ENCODE data around the gene SYTL2. TPM values are rescaled to one million over a fixed set of nuclear protein-coding genes. Genes with fewer than 3 reads are reported as not detected.

The SYTL2 gene
- total RNA-seq, 4 donors from 2014 or later: 11.6 to 18.6 (median 14.5) TPM

GRCh38 chr11:85811624-85812023 lies 683 bp upstream of the SYTL2 start:
- no peaks in the 10 kb centered on the region for H3K9me3 ChIP-seq

GRCh38 chr11:85810521-85810870 lies 445 bp downstream of the SYTL2 start:
- Histone ChIP-seq H3K36me3 (no peaks in the 10 kb centered on the region), H3K27ac (no peak overlapping the region), H3K4me3 (peak overlapping the region; percentile 69), H3K4me1 (peaks cover 27% of the 10 kb centered on the region), H3K9me3 (no peaks in the 10 kb centered on the region), H3K27me3 (no peaks in the 10 kb centered on the region)
- WGBS: 5% methylated on average over 10 of the region's 10 CpGs
- TF ChIP-seq, protein P1, sequence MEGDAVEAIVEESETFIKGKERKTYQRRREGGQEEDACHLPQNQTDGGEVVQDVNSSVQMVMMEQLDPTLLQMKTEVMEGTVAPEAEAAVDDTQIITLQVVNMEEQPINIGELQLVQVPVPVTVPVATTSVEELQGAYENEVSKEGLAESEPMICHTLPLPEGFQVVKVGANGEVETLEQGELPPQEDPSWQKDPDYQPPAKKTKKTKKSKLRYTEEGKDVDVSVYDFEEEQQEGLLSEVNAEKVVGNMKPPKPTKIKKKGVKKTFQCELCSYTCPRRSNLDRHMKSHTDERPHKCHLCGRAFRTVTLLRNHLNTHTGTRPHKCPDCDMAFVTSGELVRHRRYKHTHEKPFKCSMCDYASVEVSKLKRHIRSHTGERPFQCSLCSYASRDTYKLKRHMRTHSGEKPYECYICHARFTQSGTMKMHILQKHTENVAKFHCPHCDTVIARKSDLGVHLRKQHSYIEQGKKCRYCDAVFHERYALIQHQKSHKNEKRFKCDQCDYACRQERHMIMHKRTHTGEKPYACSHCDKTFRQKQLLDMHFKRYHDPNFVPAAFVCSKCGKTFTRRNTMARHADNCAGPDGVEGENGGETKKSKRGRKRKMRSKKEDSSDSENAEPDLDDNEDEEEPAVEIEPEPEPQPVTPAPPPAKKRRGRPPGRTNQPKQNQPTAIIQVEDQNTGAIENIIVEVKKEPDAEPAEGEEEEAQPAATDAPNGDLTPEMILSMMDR (IDR thresholded peaks at IDR 0.05): no peak
- TF ChIP-seq POLR2A (IDR thresholded peaks at IDR 0.05) (no peak), POLR2AphosphoS5 (IDR thresholded peaks at IDR 0.05) (no peak)
- no peak for DNase-seq (ENCODE audit: low spot score in 2 of 2)

More at GRCh38 chr11:85811624-85812023, 683 bp upstream of the SYTL2 start:
- H3K36me3 ChIP-seq: no peaks in the 10 kb centered on the region
- DNase-seq (ENCODE audit: low spot score in 2 of 2): no peak
- peak overlapping the region; percentile 69 for H3K4me3 ChIP-seq
- no peak overlapping the region for H3K27ac ChIP-seq
- WGBS: 81% methylated on average over 13 of the region's 13 CpGs
- H3K4me1 ChIP-seq: peaks cover 25% of the 10 kb centered on the region
- no peak for TF ChIP-seq EP300 (IDR thresholded peaks at IDR 0.05)
- no peaks in the 10 kb centered on the region for H3K27me3 ChIP-seq

DNA sequence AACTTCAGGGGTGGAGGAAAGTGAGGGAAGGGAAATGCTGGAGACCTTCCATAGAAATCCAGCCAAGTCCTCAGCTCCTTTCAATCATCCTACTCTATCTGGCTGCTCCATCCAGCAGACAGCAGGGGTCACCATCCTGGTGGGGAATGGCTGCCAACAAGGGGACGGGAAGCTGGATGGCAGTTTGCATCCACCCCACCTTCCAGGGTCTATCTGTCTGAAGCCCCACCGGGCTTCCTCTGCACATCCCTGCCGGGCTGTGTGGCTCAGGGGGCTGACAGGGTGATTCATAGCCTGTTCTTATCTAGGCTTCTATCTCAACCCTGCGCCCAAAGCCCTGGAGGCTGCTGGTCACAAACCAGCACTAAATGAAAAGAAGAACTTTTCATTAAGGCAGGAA lies 1.1 kb downstream of the SYTL2 start:
- TF ChIP-seq EP300 (IDR thresholded peaks at IDR 0.05) (no peak), POLR2A (IDR thresholded peaks at IDR 0.05) (no peak), POLR2AphosphoS5 (IDR thresholded peaks at IDR 0.05) (no peak)
- TF ChIP-seq, protein P1 (IDR thresholded peaks at IDR 0.05): no peak
- Histone ChIP-seq H3K4me3 (peak overlapping the region; percentile 69), H3K27ac (no peak overlapping the region), H3K27me3 (no peaks in the 10 kb centered on the region), H3K9me3 (no peaks in the 10 kb centered on the region), H3K36me3 (no peaks in the 10 kb centered on the region), H3K4me1 (peaks cover 27% of the 10 kb centered on the region)
- WGBS: 36% methylated on average over 4 of the region's 4 CpGs
- no peak for DNase-seq (ENCODE audit: low spot score in 2 of 2)

DNA sequence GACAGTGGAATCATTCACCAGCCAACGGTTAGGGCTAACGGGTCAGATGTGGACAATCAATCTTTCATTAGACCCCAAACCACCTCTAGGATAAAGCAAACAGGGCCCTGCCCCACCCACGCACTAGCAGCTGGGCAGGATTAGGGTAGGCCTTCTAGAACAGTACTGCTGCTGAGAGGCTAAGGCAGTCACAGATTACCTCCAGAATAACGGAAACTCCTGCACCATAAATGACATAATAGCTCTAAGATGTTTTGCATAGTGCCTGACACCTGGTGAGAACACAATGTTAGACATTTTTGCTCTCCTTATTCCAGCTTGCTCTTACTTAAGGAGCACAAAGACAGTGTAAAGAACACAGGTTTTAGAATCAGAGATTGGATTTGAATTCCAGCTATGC lies 1.8 kb downstream of the SYTL2 start:
- TF ChIP-seq EP300 (IDR thresholded peaks at IDR 0.05): no peak
- TF ChIP-seq, protein P1 (IDR thresholded peaks at IDR 0.05): no peak
- no peak for TF ChIP-seq POLR2A (IDR thresholded peaks at IDR 0.05)
- no peak for TF ChIP-seq POLR2AphosphoS5 (IDR thresholded peaks at IDR 0.05)
- Histone ChIP-seq H3K27ac (no peak overlapping the region), H3K4me1 (peaks cover 27% of the 10 kb centered on the region), H3K4me3 (no peak overlapping the region), H3K27me3 (no peaks in the 10 kb centered on the region), H3K36me3 (no peaks in the 10 kb centered on the region), H3K9me3 (no peaks in the 10 kb centered on the region)
- no peak for DNase-seq (ENCODE audit: low spot score in 2 of 2)
- 67% methylated on average over 4 of the region's 4 CpGs for WGBS

DNA sequence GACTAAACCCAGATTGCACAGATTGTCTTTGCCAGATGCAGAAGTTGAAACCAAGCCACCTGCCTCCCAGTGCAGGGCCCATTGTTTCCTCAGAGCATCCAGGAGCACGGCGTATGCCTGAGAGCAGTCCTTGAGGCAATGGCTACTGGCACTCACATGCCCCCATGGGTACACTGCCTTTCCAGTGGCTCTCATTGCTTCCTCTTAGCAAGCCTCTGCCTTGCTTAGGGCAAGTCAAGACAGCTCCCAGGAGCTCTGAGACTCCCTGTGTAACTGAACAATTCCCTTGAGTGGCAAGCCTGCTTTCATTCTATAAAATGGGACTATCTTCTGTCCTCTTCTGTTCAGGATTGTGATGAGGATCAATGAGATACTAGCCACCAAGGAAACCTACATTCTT lies 4.1 kb downstream of the SYTL2 start:
- peaks cover 27% of the 10 kb centered on the region for H3K4me1 ChIP-seq
- no peaks in the 10 kb centered on the region for H3K9me3 ChIP-seq
- WGBS: 28% methylated on average over 2 of the region's 2 CpGs
- H3K36me3 ChIP-seq: no peaks in the 10 kb centered on the region
- no peak overlapping the region for H3K27ac ChIP-seq
- H3K4me3 ChIP-seq: no peak overlapping the region
- H3K27me3 ChIP-seq: no peaks in the 10 kb centered on the region
- no peak for TF ChIP-seq POLR2AphosphoS5 (IDR thresholded peaks at IDR 0.05)
- no peak for DNase-seq (ENCODE audit: low spot score in 2 of 2)

GRCh38 chr11:85806016-85806415 lies 4.9 kb downstream of the SYTL2 start:
- H3K4me3 ChIP-seq: no peak overlapping the region
- TF ChIP-seq, protein P1 (IDR thresholded peaks at IDR 0.05): no peak
- TF ChIP-seq POLR2A (IDR thresholded peaks at IDR 0.05): no peak
- TF ChIP-seq POLR2AphosphoS5 (IDR thresholded peaks at IDR 0.05): no peak
- TF ChIP-seq EP300 (IDR thresholded peaks at IDR 0.05): no peak
- H3K27ac ChIP-seq: no peak overlapping the region
- no peak for DNase-seq (ENCODE audit: low spot score in 2 of 2)
- no peaks in the 10 kb centered on the region for H3K27me3 ChIP-seq
- H3K4me1 ChIP-seq: peaks cover 21% of the 10 kb centered on the region
- no peaks in the 10 kb centered on the region for H3K36me3 ChIP-seq
- no peaks in the 10 kb centered on the region for H3K9me3 ChIP-seq
